Vagina (tissue), 2 donors: ENCODE measurements around the gene CFD. TPM values are rescaled to one million over a fixed set of nuclear protein-coding genes. Genes with fewer than 3 reads are reported as not detected.

Experiments used
- DNase-seq, 2 donors: peaks; one replicate each; pipeline ENCODE4 v3.0.0-alpha.2; 2017; ENCODE audit errors: extremely low spot score in 2 of 2
- H3K27ac ChIP-seq: fragments of 200-600 bp; sonication (generic); one replicate; pipeline ENCODE4 v1.5.1; 2019
- H3K27me3 ChIP-seq: fragments of 200-600 bp; sonication (generic); one replicate; pipeline ENCODE4 v1.5.1; 2019
- H3K36me3 ChIP-seq, 2 donors: fragments of 200-600 bp; sonication (generic); one replicate each; pipeline ENCODE4 v1.5.1; 2017 to 2019
- H3K4me1 ChIP-seq: fragments of 200-600 bp; sonication (generic); one replicate; pipeline ENCODE4 v1.5.1; 2019
- H3K4me3 ChIP-seq, 2 donors: fragments of 200-600 bp; sonication (generic); 1 replicate in 1 of 2; 2 replicates in 1 of 2; pipeline ENCODE4 v1.5.1; 2016 to 2019
- H3K9me3 ChIP-seq: fragments of 200-600 bp; sonication (generic); one replicate; pipeline ENCODE4 v1.5.1; 2019
- CTCF ChIP-seq, 3 experiments: fragments of 450-650 bp in 2 of 3; fragments of 200-600 bp in 1 of 3; sonication (generic) in 1 of 3; IDR thresholded peaks; one replicate each; pipeline ENCODE4 v1.5.1; 2017 to 2019; ENCODE audit warnings: antibody characterized with exemption in 3 of 3, mild to moderate bottlenecking in 2 of 3, moderate library complexity in 2 of 3
- POLR2A ChIP-seq, 2 donors: fragments of 450-650 bp; IDR thresholded peaks; one replicate each; pipeline ENCODE4 v1.6.1; 2017; ENCODE audit warnings: antibody characterized with exemption in 2 of 2, mild to moderate bottlenecking in 2 of 2, moderate library complexity in 2 of 2
- POLR2AphosphoS5 ChIP-seq, 2 donors: sonication (generic); formaldehyde crosslinking; IDR thresholded peaks; one replicate each; pipeline ENCODE4 v1.9.0; 2017; ENCODE audit warnings: antibody characterized with exemption in 2 of 2, mild to moderate bottlenecking in 2 of 2, low read depth in 1 of 2; ENCODE audit not compliant: insufficient read depth in 1 of 2
- intact Hi-C: fragments of 100-400 bp; cut with DNase I; formaldehyde crosslinking; loops from one replicate; pipeline ENCODE4 v1.15.1; 2023
- total RNA-seq: library from RNA; depleted of rRNA; stranded (reverse); fragments of >200 nt; gene quantifications from one replicate; pipeline ENCODE4 v1.2.3, GENCODE V29; 2016

The CFD gene
- total RNA-seq, 1 donor from 2014 or later = 2,325 TPM

- no peaks in the 10 kb centered on the region for H3K9me3 ChIP-seq
- TF ChIP-seq CTCF (IDR thresholded peaks at IDR 0.05) = no peak
- TF ChIP-seq POLR2AphosphoS5 (IDR thresholded peaks at IDR 0.05; ENCODE audit: insufficient read depth in 1 of 2, low read depth in 1 of 2) = no peak
- TF ChIP-seq POLR2A (IDR thresholded peaks at IDR 0.05) = no peak
- no peak overlapping the region for H3K4me3 ChIP-seq
- no peaks in the 10 kb centered on the region for H3K4me1 ChIP-seq
- no peak for DNase-seq
- H3K27ac ChIP-seq = no peak overlapping the region
- no peaks in the 10 kb centered on the region for H3K27me3 ChIP-seq
- H3K36me3 ChIP-seq = peaks cover 0 to 48% of the 10 kb centered on the region in 2 donors
- intact Hi-C loops = no loop called here
These were observed 47.3 kb upstream of the CFD start for GRCh38 chr19:812049-812746.

DNA sequence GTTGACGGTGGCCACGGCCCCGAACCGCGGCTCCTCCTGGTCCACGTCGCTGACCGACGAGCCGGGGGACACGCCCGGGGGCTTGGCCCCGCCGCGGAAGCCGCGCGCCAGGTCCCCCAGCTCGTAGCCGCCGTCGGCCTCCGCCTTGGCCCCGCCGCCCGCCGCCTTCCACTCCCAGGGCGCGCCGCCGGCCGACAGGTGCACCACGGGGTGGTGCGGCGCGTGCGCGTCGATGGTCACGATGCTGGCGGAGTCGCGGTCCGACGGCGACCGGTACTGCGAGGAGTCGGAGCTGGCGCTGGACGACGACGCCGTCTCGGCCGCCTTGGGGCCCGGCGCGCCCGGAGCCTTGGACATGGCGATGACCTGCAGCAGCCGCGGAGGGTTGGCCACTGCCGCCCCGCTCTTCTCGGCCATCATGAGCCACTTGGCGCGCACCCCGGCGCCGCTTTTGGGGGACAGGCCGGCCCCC is 46.7 kb upstream of the CFD start:
- H3K27ac ChIP-seq = no peak overlapping the region
- no peaks in the 10 kb centered on the region for H3K9me3 ChIP-seq
- TF ChIP-seq CTCF (IDR thresholded peaks at IDR 0.05) (no peak), POLR2AphosphoS5 (IDR thresholded peaks at IDR 0.05; ENCODE audit: insufficient read depth in 1 of 2, low read depth in 1 of 2) (no peak), POLR2A (IDR thresholded peaks at IDR 0.05) (no peak)
- no peak overlapping the region for H3K4me3 ChIP-seq
- no peaks in the 10 kb centered on the region for H3K4me1 ChIP-seq
- no peak for DNase-seq
- H3K27me3 ChIP-seq = no peaks in the 10 kb centered on the region
- peaks cover 0 to 44% of the 10 kb centered on the region in 2 donors for H3K36me3 ChIP-seq
- intact Hi-C loops = no loop called here

DNA sequence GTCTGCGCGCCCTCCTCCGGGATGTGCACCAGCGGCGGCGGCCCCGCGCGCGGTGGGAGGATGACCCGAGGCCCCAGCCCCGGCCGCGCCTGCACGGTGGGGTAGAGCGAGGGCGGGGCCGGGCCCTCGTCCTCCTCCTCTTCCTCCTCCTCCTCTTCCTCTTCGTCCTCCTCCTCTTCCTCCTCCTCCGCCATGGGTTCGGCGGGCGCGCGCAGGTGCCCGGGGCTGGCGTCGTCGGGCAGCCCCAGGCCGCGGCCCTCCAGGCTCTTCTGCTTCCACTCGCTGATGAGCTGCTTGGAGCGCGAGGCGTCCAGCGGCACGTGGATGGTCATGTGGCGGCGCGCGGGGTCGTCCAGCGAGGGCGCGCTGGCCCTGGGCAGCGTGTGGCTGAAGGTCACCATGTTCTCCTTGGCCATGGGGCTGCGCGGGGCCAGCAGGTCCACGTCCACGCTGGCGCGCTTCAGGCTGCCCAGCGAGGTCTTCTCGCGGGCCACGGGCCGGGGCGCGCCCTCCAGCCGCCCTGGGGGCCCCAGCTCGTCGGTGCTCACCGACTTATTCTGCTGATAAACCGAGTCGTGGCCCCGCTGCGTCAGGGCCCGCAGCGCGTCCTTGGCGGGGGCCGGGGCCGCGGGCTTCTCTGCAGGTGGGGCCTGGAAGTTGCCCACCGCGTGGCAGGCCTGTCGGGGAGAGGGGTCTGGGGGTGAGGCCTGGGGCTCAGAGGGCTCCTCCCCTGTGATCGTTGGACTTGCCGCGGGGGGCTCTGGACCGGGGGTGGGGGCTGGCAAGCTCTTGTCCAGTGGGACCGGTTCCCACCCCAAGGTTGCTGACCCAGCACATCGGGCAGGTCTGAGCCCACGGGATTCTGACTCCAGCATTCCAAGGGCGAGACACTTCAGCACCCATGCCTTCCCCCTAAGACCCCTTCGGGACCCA is 46.0 kb upstream of the CFD start:
- Histone ChIP-seq H3K9me3 (no peaks in the 10 kb centered on the region), H3K27ac (no peak overlapping the region), H3K4me3 (no peak overlapping the region), H3K4me1 (no peaks in the 10 kb centered on the region), H3K27me3 (no peaks in the 10 kb centered on the region), H3K36me3 (peaks cover 0 to 37% of the 10 kb centered on the region in 2 donors)
- no peak for DNase-seq
- intact Hi-C loops = no loop called here
- TF ChIP-seq POLR2AphosphoS5 (IDR thresholded peaks at IDR 0.05; ENCODE audit: insufficient read depth in 1 of 2, low read depth in 1 of 2) = no peak
- TF ChIP-seq POLR2A (IDR thresholded peaks at IDR 0.05) = no peak
- no peak for TF ChIP-seq CTCF (IDR thresholded peaks at IDR 0.05)

- DNase-seq = no peak
- Histone ChIP-seq H3K4me3 (no peak overlapping the region), H3K36me3 (peaks cover 0 to 28% of the 10 kb centered on the region in 2 donors), H3K9me3 (no peaks in the 10 kb centered on the region), H3K27ac (no peak overlapping the region), H3K4me1 (no peaks in the 10 kb centered on the region), H3K27me3 (no peaks in the 10 kb centered on the region)
- TF ChIP-seq POLR2A (IDR thresholded peaks at IDR 0.05) = no peak
- TF ChIP-seq POLR2AphosphoS5 (IDR thresholded peaks at IDR 0.05; ENCODE audit: insufficient read depth in 1 of 2, low read depth in 1 of 2) = no peak
- TF ChIP-seq CTCF (IDR thresholded peaks at IDR 0.05) = no peak
- intact Hi-C loops = no loop called here
These were observed 45.0 kb upstream of the CFD start for GRCh38 chr19:814152-815078.
